HEK293T (cell line): Measurements from ENCODE around the gene RCSD1.

Source experiments
- CTCF ChIA-PET: fragments of 350-600 bp; formaldehyde crosslinking; extraction: SDS; loops from one replicate; lab custom pipeline; 2021; ENCODE audit warnings: antibody characterized with exemption, inconsistent platforms; lab: Yijun Ruan, JAX
- POLR2A ChIA-PET: fragments of 350-600 bp; formaldehyde crosslinking; extraction: SDS; loops from one replicate; lab custom pipeline; 2020; ENCODE audit warnings: antibody characterized with exemption, inconsistent platforms; lab: Yijun Ruan, JAX
- DNase-seq: peaks from one replicate; pipeline ENCODE4 v3.0.0; 2012; ENCODE audit warnings: mixed read lengths; ENCODE audit errors: extremely low spot score
- ARNT ChIP-seq: fragments of 450-650 bp; IDR thresholded peaks from 2 replicates; pipeline ENCODE4 v1.6.1; 2017; ENCODE audit warnings: mild to moderate bottlenecking
- BHLHE40 ChIP-seq: fragments of 450-650 bp; IDR thresholded peaks from 2 replicates; pipeline ENCODE4 v1.6.1; 2016; ENCODE audit warnings: mild to moderate bottlenecking, moderate library complexity, borderline replicate concordance
- CTBP1 ChIP-seq: fragments of 450-650 bp; IDR thresholded peaks from 2 replicates; pipeline ENCODE4 v1.6.1; 2016; ENCODE audit warnings: borderline replicate concordance
- ELF4 ChIP-seq: fragments of 450-650 bp; IDR thresholded peaks from 2 replicates; pipeline ENCODE4 v1.6.1; 2017; ENCODE audit warnings: antibody characterized with exemption
- FOXA1 ChIP-seq: fragments of 450-650 bp; IDR thresholded peaks from 2 replicates; pipeline ENCODE4 v1.6.1; 2016; ENCODE audit warnings: mild to moderate bottlenecking
- FOXK2 ChIP-seq: fragments of 450-650 bp; IDR thresholded peaks from 2 replicates; pipeline ENCODE4 v1.6.1; 2016; ENCODE audit warnings: mild to moderate bottlenecking
- FOXM1 ChIP-seq: fragments of 450-650 bp; IDR thresholded peaks from 2 replicates; pipeline ENCODE4 v1.6.1; 2017; ENCODE audit warnings: mild to moderate bottlenecking, borderline replicate concordance
- HDGF ChIP-seq: fragments of 450-650 bp; IDR thresholded peaks from 2 replicates; pipeline ENCODE4 v1.6.1; 2017; ENCODE audit warnings: antibody characterized with exemption, borderline replicate concordance
- L3MBTL2 ChIP-seq: fragments of 450-650 bp; conservative IDR thresholded peaks from 2 replicates; pipeline ENCODE4 v1.6.1; 2016; ENCODE audit warnings: mild to moderate bottlenecking
- LEF1 ChIP-seq: fragments of 450-650 bp; IDR thresholded peaks from 2 replicates; pipeline ENCODE4 v1.6.1; 2017; ENCODE audit warnings: mild to moderate bottlenecking, borderline replicate concordance
- NFRKB ChIP-seq: fragments of 450-650 bp; IDR thresholded peaks from 2 replicates; pipeline ENCODE4 v1.6.1; 2016; ENCODE audit warnings: mild to moderate bottlenecking, moderate library complexity
- PKNOX1 ChIP-seq: fragments of 450-650 bp; IDR thresholded peaks from 2 replicates; pipeline ENCODE4 v1.6.1; 2016
- SP1 ChIP-seq: fragments of 450-650 bp; IDR thresholded peaks from 2 replicates; pipeline ENCODE4 v1.6.1; 2017
- SUZ12 ChIP-seq: fragments of 450-650 bp; IDR thresholded peaks from 2 replicates; pipeline ENCODE4 v1.6.1; 2016; ENCODE audit warnings: mild to moderate bottlenecking
- TARDBP ChIP-seq: fragments of 450-650 bp; IDR thresholded peaks from 2 replicates; pipeline ENCODE4 v1.6.1; 2016
- ZNF384 ChIP-seq: fragments of 450-650 bp; IDR thresholded peaks from 2 replicates; pipeline ENCODE4 v1.6.1; 2016

RCSD1 gene

GRCh38 chr1:167708940-167709389 lies 78.9 kb downstream of the RCSD1 start:
- POLR2A ChIA-PET: interaction anchor here (0.7 to 1.0 kb wide), 2 partner anchors 193 to 227 kb away, joined by 3 to 4 read pairs; partner anchors contain the start of genes DCAF6 and MPC2
- TF ChIP-seq ARNT (no peak), TARDBP (no peak), ZNF384 (no peak), CTBP1 (no peak), PKNOX1 (no peak), HDGF (no peak), NFRKB (no peak), SP1 (no peak), SUZ12 (no peak), FOXA1 (no peak), L3MBTL2 (no peak), FOXM1 (no peak)
- no peak for DNase-seq
- CTCF ChIA-PET: no interaction called here

GRCh38 chr1:167710836-167711235 lies 80.8 kb downstream of the RCSD1 start:
- TF ChIP-seq BHLHE40: no peak
- TF ChIP-seq FOXK2: no peak
- no peak for TF ChIP-seq HDGF
- TF ChIP-seq CTBP1: no peak
- no peak for TF ChIP-seq L3MBTL2
- no peak for TF ChIP-seq TARDBP
- no peak for TF ChIP-seq FOXA1
- TF ChIP-seq LEF1: no peak
- no peak for TF ChIP-seq SP1
- TF ChIP-seq FOXM1: no peak
- TF ChIP-seq NFRKB: no peak
- DNase-seq: no peak
- CTCF ChIA-PET: no interaction called here
- POLR2A ChIA-PET: no interaction called here

- TF ChIP-seq FOXA1: no peak
- TF ChIP-seq HDGF: no peak
- TF ChIP-seq ARNT: no peak
- no peak for TF ChIP-seq TARDBP
- TF ChIP-seq SP1: no peak
- TF ChIP-seq CTBP1: no peak
- no peak for TF ChIP-seq BHLHE40
- TF ChIP-seq LEF1: no peak
- DNase-seq: no peak
- ChIA-PET CTCF (no interaction called here), POLR2A (no interaction called here)
These were observed 81.8 kb downstream of the RCSD1 start for GRCh38 chr1:167711797-167712196.

GRCh38 chr1:167713330-167714081 lies 83.5 kb downstream of the RCSD1 start:
- POLR2A ChIA-PET: interaction anchor here (0.6 to 2.3 kb wide), 6 partner anchors 9 to 369 kb away, joined by 3 to 6 read pairs (median 4); partner anchors contain the start of gene CREG1
- CTCF ChIA-PET: interaction anchor here (0.9 to 1.0 kb wide), 2 partner anchors 35 to 217 kb away, joined by 3 to 4 read pairs; no protein-coding TSS in a partner anchor
- DNase-seq: no peak
- TF ChIP-seq FOXA1 (no peak), NFRKB (no peak), BHLHE40 (no peak), SUZ12 (no peak), SP1 (no peak), L3MBTL2 (no peak)

GRCh38 chr1:167714098-167714438 lies 84.0 kb downstream of the RCSD1 start:
- ChIA-PET CTCF (interaction anchor here (0.6 to 1.3 kb wide), 3 partner anchors 36 to 369 kb away, joined by 3 to 4 read pairs (median 3); no protein-coding TSS in a partner anchor), POLR2A (interaction anchor here (0.6 to 2.3 kb wide), 6 partner anchors 8 to 368 kb away, joined by 3 to 6 read pairs (median 4); partner anchors contain the start of gene CREG1)
- DNase-seq: peak; percentile 82
- TF ChIP-seq PKNOX1 (no peak), ELF4 (no peak), LEF1 (no peak), SP1 (no peak), NFRKB (no peak), ZNF384 (no peak), HDGF (no peak), FOXA1 (no peak), CTBP1 (no peak), ARNT (no peak), TARDBP (no peak), SUZ12 (no peak), L3MBTL2 (no peak), FOXM1 (no peak), FOXK2 (no peak), BHLHE40 (no peak)

- ChIA-PET POLR2A (interaction anchor here (1.0 to 2.3 kb wide), 7 partner anchors 10 to 223 kb away, joined by 3 to 8 read pairs (median 5); partner anchors contain the start of genes CREG1, DCAF6 and MPC2), CTCF (interaction anchor here (0.6 to 1.3 kb wide), 6 partner anchors 7 to 368 kb away, joined by 3 read pairs; no protein-coding TSS in a partner anchor)
- TF ChIP-seq L3MBTL2: peak; percentile 97
- TF ChIP-seq FOXA1: no peak
- no peak for TF ChIP-seq HDGF
- no peak for TF ChIP-seq CTBP1
- no peak for TF ChIP-seq PKNOX1
- TF ChIP-seq ARNT: no peak
- TF ChIP-seq SUZ12: no peak
- peak; percentile 60; the same call in 1 of the 2 replicates for TF ChIP-seq FOXM1
- peak; percentile 77 for TF ChIP-seq ELF4
- peak; percentile 87 for TF ChIP-seq TARDBP
- no peak for TF ChIP-seq SP1
- TF ChIP-seq ZNF384: no peak
- TF ChIP-seq FOXK2: no peak
- TF ChIP-seq LEF1: no peak; the same call in 1 of the 2 replicates
- no peak for TF ChIP-seq BHLHE40
- no peak for TF ChIP-seq NFRKB
- DNase-seq: peak; percentile 75
These were observed 84.6 kb downstream of the RCSD1 start for GRCh38 chr1:167714439-167715156.
